ENCODE measurements around the gene APEH. TPM values are rescaled to one million over a fixed set of nuclear protein-coding genes. Genes with fewer than 3 reads are reported as not detected.
A peak's percentile ranks its signal among the peaks of the same experiment; 100 is the strongest.
"Not testable (repeated sequence)": the region's sequence is repeated elsewhere in the genome, so short reads cannot be mapped to it uniquely, and the experiment has no call there.

APEH gene
- total RNA-seq, 2 experiments from 2014 or later = 165 to 166 TPM

- DNase-seq (peak; percentile 71), ATAC-seq (peak; percentile 41)
- H3K27me3 Mint-ChIP-seq; H3K9me3 Mint-ChIP-seq; H3K27ac Mint-ChIP-seq; POLR2A ChIA-PET; CTCF ChIA-PET; intact Hi-C loops (cut with micrococcal nuclease); H3K36me3 Mint-ChIP-seq (ENCODE audit: low read depth): not testable (repeated sequence)
- Mint-ChIP-seq H3K4me3 (peak overlapping the region; percentile 62), H3K4me1 (ENCODE audit: low read depth) (peaks cover 19% of the 10 kb centered on the region)
Observed at GRCh38 chr3:49686769-49687423, 12.7 kb downstream of the APEH start.

- H3K4me1 Mint-ChIP-seq (ENCODE audit: low read depth) = peaks cover 21% of the 10 kb centered on the region
- H3K4me3 Mint-ChIP-seq; CTCF ChIA-PET; H3K27me3 Mint-ChIP-seq; DNase-seq; intact Hi-C loops (cut with micrococcal nuclease); H3K36me3 Mint-ChIP-seq (ENCODE audit: low read depth); H3K27ac Mint-ChIP-seq; H3K9me3 Mint-ChIP-seq; ATAC-seq; POLR2A ChIA-PET: not testable (repeated sequence)
Observed at GRCh38 chr3:49687424-49687795, 13.3 kb downstream of the APEH start.

GRCh38 chr3:49688338-49689045 is 14.3 kb downstream of the APEH start:
- Mint-ChIP-seq H3K4me1 (ENCODE audit: low read depth) (peaks cover 22% of the 10 kb centered on the region), H3K4me3 (peak overlapping the region; percentile 97), H3K27ac (peak overlapping the region; percentile 94)
- DNase-seq; intact Hi-C loops (cut with micrococcal nuclease); ATAC-seq; H3K27me3 Mint-ChIP-seq; H3K36me3 Mint-ChIP-seq (ENCODE audit: low read depth); H3K9me3 Mint-ChIP-seq: not testable (repeated sequence)
- CTCF ChIA-PET = interaction anchor here (1.2 kb wide), 1 partner anchor 148 kb away, joined by 5 read pairs; no protein-coding TSS in a partner anchor
- POLR2A ChIA-PET = interaction anchor here (0.7 kb wide), 1 partner anchor 15 kb away, joined by 4 read pairs; no protein-coding TSS in a partner anchor

- ChIA-PET CTCF (interaction anchor here (1.2 kb wide), 1 partner anchor 149 kb away, joined by 5 read pairs; no protein-coding TSS in a partner anchor), POLR2A (interaction anchor here (1.0 kb wide), 1 partner anchor 149 kb away, joined by 4 read pairs; no protein-coding TSS in a partner anchor)
- H3K27me3 Mint-ChIP-seq = no peaks in the 10 kb centered on the region
- TF ChIP-seq CTCF (IDR thresholded peaks at IDR 0.05) = peak; percentile 36
- H3K4me1 Mint-ChIP-seq (ENCODE audit: low read depth) = peaks cover 22% of the 10 kb centered on the region
- H3K36me3 Mint-ChIP-seq (ENCODE audit: low read depth) = peaks cover 6% of the 10 kb centered on the region
- H3K4me3 Mint-ChIP-seq = peak within 1 kb of the TSS; percentile 97
- H3K9me3 Mint-ChIP-seq = no peaks in the 10 kb centered on the region
- peak within 1 kb of the TSS; percentile 94 for H3K27ac Mint-ChIP-seq
- intact Hi-C loops (cut with micrococcal nuclease) = no loop called here
- ATAC-seq = peak; percentile 80
- peak; percentile 93 for DNase-seq
Observed at GRCh38 chr3:49689046-49689907, 15.1 kb downstream of the APEH start, which contains the start of the genes MST1 and RNF123. Gene MST1, minus strand, starts transcription at chr3:49689474. Its CDS starts 783 bp downstream, at chr3:49688691. Gene RNF123, plus strand, starts transcription at chr3:49689557. Its CDS starts 1,609 bp downstream, at chr3:49691166.

- H3K27me3 Mint-ChIP-seq; intact Hi-C loops (cut with micrococcal nuclease); H3K9me3 Mint-ChIP-seq; H3K36me3 Mint-ChIP-seq (ENCODE audit: low read depth); DNase-seq; ATAC-seq: not testable (repeated sequence)
- peaks cover 22% of the 10 kb centered on the region for H3K4me1 Mint-ChIP-seq (ENCODE audit: low read depth)
- CTCF ChIA-PET = interaction anchor here (1.2 kb wide), 1 partner anchor 150 kb away, joined by 5 read pairs; no protein-coding TSS in a partner anchor
- H3K27ac Mint-ChIP-seq = peak overlapping the region; percentile 94
- peak overlapping the region; percentile 97 for H3K4me3 Mint-ChIP-seq
- POLR2A ChIA-PET = interaction anchor here (0.6 to 1.0 kb wide), 2 partner anchors 28 to 150 kb away, joined by 3 to 4 read pairs; no protein-coding TSS in a partner anchor
Observed at GRCh38 chr3:49689908-49690624, 15.9 kb downstream of the APEH start.

- H3K9me3 Mint-ChIP-seq; H3K27me3 Mint-ChIP-seq; H3K27ac Mint-ChIP-seq; intact Hi-C loops (cut with micrococcal nuclease); DNase-seq; ATAC-seq; H3K36me3 Mint-ChIP-seq (ENCODE audit: low read depth); CTCF ChIA-PET: not testable (repeated sequence)
- POLR2A ChIA-PET = interaction anchor here (0.6 kb wide), 1 partner anchor 27 kb away, joined by 3 read pairs; no protein-coding TSS in a partner anchor
- H3K4me1 Mint-ChIP-seq (ENCODE audit: low read depth) = peaks cover 19% of the 10 kb centered on the region
- peak overlapping the region; percentile 97 for H3K4me3 Mint-ChIP-seq
Observed at GRCh38 chr3:49690856-49691255, 16.7 kb downstream of the APEH start.

GRCh38 chr3:49691481-49691880 is 17.3 kb downstream of the APEH start:
- H3K36me3 Mint-ChIP-seq (ENCODE audit: low read depth); H3K4me3 Mint-ChIP-seq: not testable (repeated sequence)

GRCh38 chr3:49694409-49695070 is 20.4 kb downstream of the APEH start:
- POLR2A ChIA-PET; H3K4me3 Mint-ChIP-seq; H3K36me3 Mint-ChIP-seq (ENCODE audit: low read depth); H3K27ac Mint-ChIP-seq; H3K9me3 Mint-ChIP-seq; ATAC-seq; DNase-seq; H3K27me3 Mint-ChIP-seq; CTCF ChIA-PET; intact Hi-C loops (cut with micrococcal nuclease): not testable (repeated sequence)
- H3K4me1 Mint-ChIP-seq (ENCODE audit: low read depth) = peaks cover 13% of the 10 kb centered on the region

More at GRCh38 chr3:49691481-49691880, 17.3 kb downstream of the APEH start:
- H3K4me1 Mint-ChIP-seq (ENCODE audit: low read depth) = peaks cover 19% of the 10 kb centered on the region
- H3K27me3 Mint-ChIP-seq; intact Hi-C loops (cut with micrococcal nuclease); DNase-seq; H3K27ac Mint-ChIP-seq; POLR2A ChIA-PET; CTCF ChIA-PET; H3K9me3 Mint-ChIP-seq; ATAC-seq: not testable (repeated sequence)

- H3K9me3 Mint-ChIP-seq; H3K27me3 Mint-ChIP-seq; H3K36me3 Mint-ChIP-seq (ENCODE audit: low read depth); POLR2A ChIA-PET; ATAC-seq; H3K27ac Mint-ChIP-seq; H3K4me3 Mint-ChIP-seq; DNase-seq; H3K4me1 Mint-ChIP-seq (ENCODE audit: low read depth); intact Hi-C loops (cut with micrococcal nuclease); CTCF ChIA-PET: not testable (repeated sequence)
Observed at GRCh38 chr3:49695350-49696015, 21.3 kb downstream of the APEH start.

All from activated CD8-positive, alpha-beta T cell treated with anti-CD3 and anti-CD28 coated beads for 36 hours (primary cell).